HG03175 (cell line): ENCODE data around the gene KCNJ12.
"Not testable (repeated sequence)": the region's sequence is repeated elsewhere in the genome, so short reads cannot be mapped to it uniquely, and the experiment has no call there.

Experiments used
- ATAC-seq: cut with Tn5 transposase; IDR thresholded peaks from one replicate; pipeline ENCODE4 v1.9.1; 2021; ENCODE audit warnings: mild to moderate bottlenecking, moderate library complexity; ENCODE audit not compliant: unreplicated experiment

KCNJ12 gene

DNA sequence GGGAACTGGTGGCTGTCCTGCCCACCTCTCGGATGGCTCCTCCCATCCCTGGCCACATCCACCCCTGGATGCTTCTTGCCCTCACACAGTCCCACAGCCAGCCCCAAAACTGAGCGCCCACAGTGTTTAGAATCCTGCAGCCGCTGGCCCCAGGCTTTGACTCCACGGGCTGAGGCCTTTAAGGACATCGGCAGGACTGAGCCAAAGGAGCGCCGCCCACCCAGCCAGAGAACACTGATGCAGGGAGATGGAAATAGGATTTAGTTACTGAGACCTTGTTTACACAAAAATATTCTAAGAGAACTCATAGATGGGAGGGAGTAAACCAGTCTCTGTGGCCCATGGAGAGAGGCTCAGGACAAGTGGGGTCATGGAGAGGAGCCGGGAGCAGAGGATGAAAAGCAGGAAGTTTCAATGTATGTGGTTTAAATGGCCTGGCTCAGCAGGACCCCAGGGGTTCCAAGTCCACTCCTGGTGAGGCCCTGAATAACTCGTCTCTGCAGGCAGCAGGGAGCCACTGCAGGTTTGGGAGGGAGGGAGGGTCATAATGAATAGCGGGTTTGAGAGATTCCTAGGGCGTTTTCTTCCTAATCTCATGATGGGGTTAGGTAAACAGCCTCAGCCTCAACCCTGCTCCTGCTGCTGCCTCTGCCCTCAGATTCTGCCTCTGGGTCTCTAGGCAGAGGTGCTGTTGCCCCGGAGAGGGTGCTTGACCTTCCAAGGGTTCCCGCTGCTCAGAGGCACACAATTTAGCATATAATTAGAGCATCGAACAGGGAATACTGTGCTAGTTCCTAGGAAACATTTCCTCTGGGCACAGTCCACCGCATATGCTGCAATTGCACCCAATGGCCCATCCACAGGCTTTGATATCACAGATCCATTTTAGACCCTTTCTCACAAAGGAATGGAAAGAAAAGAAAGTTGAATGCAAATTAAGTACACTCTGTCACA lies 61.0 kb downstream of the KCNJ12 start:
- not testable (repeated sequence) for ATAC-seq

DNA sequence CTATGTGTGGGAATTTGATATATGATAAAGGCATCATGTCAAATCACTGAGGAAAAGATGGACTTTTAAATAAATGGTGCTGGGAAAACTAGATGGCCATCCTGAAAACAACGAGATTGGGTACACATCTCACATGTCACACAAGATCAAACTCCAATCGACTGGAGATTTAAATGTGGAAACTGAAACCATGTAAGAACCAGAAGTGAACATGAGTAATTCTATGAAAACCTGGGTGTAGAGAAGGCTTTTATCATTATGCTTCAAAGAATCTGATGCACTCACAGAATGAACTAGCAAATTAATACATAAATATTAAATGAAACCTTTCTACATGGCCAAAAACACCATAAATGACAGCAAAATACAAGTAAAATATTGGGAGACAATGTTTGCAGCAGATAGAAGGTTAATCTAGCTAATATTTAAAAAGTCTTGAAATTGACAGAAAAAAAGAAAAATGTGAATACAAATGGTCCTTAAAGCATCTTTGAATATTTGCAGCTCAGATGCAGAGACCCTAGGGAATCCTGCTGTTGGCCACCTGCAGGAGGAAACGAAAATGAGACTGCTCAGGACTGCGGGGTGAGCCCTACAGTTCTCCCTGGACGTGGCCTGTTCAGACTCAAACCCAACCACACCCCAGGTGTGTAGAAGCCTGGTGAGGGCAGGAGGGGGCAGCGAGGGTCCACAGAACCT lies 62.3 kb downstream of the KCNJ12 start:
- not testable (repeated sequence) for ATAC-seq

- not testable (repeated sequence) for ATAC-seq
Observed at GRCh38 chr17:21439015-21439336, 62.8 kb downstream of the KCNJ12 start.

- ATAC-seq: no peak
Observed at GRCh38 chr17:21445091-21445650, 69.0 kb downstream of the KCNJ12 start.

DNA sequence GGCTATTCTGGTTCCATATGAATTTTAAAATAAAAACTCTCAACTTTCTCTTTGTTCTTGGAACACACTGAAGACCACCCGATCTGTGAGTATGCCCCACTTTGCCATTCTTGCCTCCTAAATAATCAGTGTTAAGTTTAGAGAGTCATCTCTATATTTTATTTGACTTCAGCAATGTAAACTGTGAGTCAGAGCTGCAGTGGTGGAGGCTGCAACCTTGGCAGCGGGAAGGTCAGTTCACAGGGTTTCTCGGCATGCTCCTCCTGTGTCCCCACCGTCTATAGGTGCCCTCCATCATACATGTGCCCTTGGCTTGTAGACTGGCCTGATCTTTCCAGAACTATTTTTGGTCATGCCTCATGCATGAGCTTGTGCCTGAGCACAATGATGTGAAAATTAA lies 71.4 kb downstream of the KCNJ12 start:
- not testable (repeated sequence) for ATAC-seq

- not testable (repeated sequence) for ATAC-seq
Observed at GRCh38 chr17:21449891-21450290, 73.7 kb downstream of the KCNJ12 start.

GRCh38 chr17:21451975-21452374 lies 75.8 kb downstream of the KCNJ12 start:
- ATAC-seq: no peak

GRCh38 chr17:21452377-21453143 lies 76.4 kb downstream of the KCNJ12 start:
- ATAC-seq: no peak

DNA sequence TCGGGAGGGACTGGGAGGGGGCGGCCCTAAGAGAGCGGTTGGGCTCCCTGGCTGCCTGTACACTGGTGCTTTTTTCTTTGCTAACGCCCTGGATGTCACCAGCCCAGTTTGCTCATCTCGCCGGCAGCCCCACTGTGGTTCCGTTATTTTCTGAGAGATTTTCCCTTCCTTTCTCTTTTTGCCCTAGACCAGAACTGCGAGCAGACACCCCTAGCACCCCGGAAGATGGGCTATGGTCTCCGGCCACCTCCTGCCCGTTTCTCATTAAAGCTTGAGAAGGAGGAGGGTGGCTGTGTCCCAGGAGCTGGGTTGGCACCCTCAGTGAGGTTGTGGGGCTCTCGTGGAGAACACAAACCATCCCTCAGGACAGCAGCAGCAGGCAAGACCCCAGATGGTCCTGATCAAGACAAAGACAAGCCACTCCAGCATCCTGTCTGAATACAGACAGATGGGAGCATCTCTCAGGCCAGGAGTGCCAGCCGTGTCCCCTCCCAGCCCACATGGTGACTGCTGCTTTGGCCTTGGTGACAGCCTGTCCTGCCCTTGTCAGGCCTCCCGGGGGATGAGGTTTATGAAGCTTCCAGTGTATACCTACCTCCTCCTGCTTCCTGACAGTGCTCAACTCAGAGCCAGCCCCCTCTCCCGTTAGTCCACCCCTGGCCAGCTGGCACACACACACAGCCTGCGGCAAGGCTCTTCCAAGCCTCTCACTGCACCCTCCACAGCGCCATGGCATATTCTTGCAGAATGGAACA lies 77.2 kb downstream of the KCNJ12 start:
- no peak for ATAC-seq

DNA sequence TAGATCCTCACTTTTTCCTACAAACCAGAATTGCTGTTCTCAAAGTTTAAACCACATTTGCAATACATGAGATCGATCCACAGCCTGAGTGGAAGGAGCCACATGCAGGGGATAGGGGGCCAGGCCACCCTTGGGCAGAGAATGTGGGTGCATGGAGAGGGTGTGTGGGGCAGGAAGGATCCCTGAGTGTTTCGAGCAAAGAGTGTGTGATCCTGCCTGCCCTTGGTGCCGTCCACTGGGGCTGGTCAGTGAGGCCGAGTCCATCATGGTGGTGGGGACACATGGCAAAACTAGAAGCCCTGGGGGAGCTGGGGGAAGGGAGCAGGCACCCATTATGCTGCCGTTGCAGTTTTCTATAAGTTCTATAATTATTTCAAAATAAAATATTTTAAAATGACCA lies 77.8 kb downstream of the KCNJ12 start:
- ATAC-seq: not testable (repeated sequence)

GRCh38 chr17:21454441-21454840 lies 78.3 kb downstream of the KCNJ12 start:
- ATAC-seq: no peak

DNA sequence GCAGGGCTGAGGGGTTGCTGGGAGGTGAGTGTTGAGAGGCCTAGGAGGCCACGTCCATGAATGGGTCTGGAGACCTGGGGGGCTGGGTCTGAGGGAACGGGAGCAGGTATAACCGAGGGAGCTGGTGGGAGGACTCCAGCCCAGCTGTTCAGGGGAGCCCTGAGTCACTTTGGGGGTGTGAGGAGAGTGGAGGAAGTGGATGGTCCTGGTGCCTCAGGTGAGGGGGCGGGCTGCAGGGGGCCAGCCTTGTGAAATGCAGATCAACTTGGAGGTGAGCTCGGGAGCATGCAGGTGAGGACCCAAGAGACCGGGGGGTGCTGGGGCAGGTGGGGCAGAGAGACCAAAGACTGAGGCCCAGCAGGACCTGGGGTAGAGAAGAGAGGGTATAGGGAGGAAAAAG lies 79.6 kb downstream of the KCNJ12 start:
- no peak for ATAC-seq

DNA sequence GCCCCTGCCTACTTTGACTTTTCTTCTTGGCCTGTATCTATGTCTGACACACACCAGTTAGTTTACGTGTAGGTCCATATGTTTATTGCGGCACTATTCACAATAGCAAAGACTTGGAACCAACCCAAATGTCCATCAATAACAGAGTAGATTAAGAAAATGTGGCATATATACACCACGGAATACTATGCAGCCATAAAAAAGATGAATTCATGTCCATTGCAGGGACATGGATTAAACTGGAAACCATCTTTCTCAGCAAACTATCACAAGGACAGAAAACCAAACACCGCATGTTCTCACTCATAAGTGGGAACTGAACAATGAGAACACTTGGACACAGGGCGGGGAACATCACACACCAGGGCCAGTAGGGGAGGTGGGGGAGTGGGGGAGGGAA lies 80.3 kb downstream of the KCNJ12 start:
- not testable (repeated sequence) for ATAC-seq

DNA sequence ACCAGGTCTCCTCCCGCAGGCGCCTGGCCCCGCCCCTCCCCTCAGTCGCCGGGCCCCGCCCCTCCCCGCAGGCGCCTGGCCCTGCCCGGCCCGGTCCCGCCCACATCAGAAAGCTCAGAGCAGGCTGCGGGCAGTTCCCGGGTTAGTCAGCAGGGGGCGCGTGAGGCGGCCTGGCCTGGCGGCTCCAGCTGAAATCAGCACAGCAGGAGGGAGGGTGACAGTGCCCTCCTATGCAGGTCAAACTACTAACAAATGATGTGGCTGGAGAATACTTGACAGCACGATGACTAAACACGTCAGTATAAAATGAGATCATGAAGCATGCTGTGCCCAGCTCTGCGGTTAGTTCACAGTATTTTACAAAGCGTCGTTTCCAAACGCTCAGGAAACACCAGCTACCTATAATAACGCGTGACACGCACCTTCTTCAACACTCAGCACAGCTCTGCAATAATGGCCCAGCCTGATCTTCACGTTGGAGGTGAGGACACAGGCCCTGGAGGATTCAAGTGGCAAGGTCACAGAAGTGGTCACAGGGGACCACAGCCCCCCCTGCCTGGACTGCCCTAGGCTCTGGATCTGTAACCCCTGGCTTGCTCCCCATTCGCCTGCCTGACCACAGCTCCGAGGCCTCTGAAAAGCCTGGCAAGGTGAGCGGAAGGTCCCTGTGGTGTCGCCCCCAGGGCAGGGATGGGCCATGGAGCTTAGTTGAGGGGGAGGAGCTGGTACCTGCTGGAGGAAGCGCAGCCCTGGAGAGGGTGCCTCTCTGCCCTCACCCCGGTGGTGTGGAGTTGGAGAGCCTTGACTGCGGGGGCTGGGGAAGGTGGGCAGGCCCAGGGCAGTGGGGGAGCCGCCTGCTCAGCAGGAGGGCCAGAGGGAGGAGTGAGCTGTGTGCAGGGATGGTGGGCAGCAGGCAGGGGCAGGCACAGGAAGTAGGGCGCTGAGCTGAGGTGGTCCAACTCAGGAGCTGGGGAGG lies 81.2 kb downstream of the KCNJ12 start:
- ATAC-seq: peak; percentile 84

DNA sequence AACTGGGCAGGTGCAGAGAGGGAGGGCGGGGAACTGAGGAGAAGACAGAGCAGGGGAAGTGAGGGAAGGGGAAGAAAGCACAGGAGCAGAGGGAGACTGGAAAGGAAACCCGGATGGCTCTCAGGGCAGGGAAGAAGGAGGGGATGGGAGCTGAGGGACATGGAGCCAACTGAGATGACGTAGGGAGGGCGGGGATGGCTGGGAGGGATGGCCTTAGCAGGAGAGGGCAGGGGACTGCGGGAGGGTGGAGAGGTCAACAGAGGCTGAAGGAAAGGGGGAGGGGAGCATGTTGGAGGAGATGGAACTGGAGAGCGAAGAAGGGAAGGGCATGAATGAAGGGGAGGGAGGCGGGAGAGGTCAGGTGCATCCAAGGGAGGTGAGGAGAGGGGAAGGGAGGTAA lies 81.9 kb downstream of the KCNJ12 start:
- ATAC-seq: no peak

DNA sequence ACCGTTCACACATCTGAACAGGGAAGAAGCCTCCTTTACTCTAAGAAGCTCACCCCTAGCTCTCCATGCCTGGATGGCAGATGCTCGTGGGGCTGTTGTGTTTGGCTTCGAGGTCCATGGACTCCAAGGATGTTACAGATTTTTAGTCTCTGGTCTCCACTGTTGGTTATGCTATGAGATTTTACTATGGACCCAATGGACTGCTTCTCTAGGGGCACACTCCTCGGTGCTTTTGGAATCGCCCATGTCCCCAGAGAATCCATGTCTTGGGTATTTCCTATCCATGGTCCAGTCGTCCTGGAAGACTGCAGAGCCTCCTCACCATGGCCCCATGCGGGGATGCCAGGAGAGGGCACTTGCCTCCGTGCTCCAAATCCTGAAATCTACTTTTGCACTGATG lies 83.4 kb downstream of the KCNJ12 start:
- ATAC-seq: no peak

GRCh38 chr17:21460358-21460757 lies 84.2 kb downstream of the KCNJ12 start:
- no peak for ATAC-seq

GRCh38 chr17:21462237-21462636 lies 86.1 kb downstream of the KCNJ12 start:
- no peak for ATAC-seq

DNA sequence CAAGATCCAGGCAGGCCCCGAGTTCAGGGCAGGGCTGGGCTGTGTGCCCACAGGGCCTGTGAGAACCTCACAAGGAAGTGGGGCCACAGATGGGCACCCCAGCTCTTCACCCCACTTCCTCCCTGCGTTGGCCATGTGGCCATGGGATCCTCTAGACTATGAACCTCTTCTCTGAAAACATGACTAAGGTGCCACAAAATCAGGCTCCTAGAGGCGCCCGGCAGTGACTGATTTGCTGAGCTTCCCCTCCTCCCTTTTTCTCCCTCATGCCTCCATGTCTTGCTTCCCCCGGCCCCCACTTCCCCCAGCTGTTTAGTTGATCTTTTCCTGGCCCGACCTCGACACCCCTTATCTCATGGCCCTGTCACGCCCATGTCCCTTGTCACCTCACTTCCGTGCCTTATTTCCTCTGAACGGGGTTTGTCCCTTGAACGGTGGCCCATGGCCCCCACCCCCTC lies 87.1 kb downstream of the KCNJ12 start:
- ATAC-seq: no peak
